Measurements from ENCODE around the gene CES4A. TPM values are rescaled to one million over a fixed set of nuclear protein-coding genes. Genes with fewer than 3 reads are reported as not detected.

The CES4A gene
- total RNA-seq = 1 to 10 TPM; 5.9 to 7.8 TPM

DNA sequence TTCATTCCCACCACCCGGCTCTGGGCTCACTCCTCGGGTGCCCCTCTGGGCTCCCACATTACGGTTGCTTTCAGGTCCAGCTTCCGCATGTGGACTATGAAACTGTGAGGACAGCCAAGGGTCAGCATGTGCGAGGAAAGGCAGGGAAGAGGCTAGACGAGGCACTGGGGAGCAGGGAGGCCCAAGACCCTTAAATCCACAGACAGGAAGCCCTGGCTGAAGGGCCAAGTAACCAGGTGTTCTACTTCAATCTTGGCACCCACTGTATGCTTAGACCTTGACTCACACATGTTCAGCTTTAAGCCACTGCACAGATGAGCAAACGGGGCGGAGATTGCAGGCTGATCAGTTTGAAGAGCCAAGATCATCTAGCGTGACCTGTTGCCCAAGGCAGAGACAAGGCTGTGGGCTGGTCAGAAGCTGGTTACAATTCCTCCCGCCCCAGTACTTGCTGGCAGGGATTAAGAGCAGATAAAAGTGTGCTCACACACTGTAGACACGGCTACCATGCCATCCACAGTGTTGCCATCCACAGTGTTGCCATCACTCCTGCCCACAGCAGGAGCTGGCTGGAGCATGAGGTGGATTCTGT lies at the start of gene CES4A:
Gene CES4A, plus strand, starts transcription at position 393 of the 592 bp plus-strand sequence. Its CDS starts 184 bp downstream, at position 577.
- H3K9ac ChIP-seq (ENCODE audit: low read depth in 2 of 2, low read length in 2 of 2) = no peak within 1 kb of the TSS
- no peaks in the 10 kb centered on the region for H3K4me1 ChIP-seq
- TF ChIP-seq, protein P1, sequence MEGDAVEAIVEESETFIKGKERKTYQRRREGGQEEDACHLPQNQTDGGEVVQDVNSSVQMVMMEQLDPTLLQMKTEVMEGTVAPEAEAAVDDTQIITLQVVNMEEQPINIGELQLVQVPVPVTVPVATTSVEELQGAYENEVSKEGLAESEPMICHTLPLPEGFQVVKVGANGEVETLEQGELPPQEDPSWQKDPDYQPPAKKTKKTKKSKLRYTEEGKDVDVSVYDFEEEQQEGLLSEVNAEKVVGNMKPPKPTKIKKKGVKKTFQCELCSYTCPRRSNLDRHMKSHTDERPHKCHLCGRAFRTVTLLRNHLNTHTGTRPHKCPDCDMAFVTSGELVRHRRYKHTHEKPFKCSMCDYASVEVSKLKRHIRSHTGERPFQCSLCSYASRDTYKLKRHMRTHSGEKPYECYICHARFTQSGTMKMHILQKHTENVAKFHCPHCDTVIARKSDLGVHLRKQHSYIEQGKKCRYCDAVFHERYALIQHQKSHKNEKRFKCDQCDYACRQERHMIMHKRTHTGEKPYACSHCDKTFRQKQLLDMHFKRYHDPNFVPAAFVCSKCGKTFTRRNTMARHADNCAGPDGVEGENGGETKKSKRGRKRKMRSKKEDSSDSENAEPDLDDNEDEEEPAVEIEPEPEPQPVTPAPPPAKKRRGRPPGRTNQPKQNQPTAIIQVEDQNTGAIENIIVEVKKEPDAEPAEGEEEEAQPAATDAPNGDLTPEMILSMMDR (IDR thresholded peaks at IDR 0.05) = no peak
- no peak within 1 kb of the TSS for H3K4me3 ChIP-seq
- no peaks in the 10 kb centered on the region for H3K36me3 ChIP-seq
- no peaks in the 10 kb centered on the region for H3K9me3 ChIP-seq
- H3K27ac ChIP-seq = no peak within 1 kb of the TSS
- no peaks in the 10 kb centered on the region for H3K27me3 ChIP-seq
- intact Hi-C loops (cut with DNase I) = no loop called here
- no peak for DNase-seq

DNA sequence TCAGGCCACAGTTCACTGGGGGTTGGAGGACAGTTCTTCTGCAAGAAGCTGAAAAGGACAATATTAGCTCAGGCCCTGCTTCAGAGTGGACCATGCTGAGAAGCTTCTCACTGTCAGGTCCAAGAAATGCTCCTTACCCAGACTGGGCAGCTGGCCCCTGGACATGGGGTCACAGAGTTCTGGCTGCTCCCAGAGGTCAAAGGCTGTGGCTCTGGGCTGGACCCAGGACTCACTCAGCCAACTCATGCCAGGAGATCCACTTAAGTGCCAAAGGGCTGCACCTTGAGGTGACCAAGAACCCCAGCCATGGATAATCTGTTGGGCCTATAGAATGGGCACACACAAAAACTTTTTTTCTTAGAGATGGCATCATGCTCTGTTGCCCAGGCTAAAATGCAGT lies 49.0 kb upstream of the CES4A start:
- Histone ChIP-seq H3K9ac (ENCODE audit: low read depth in 2 of 2, low read length in 2 of 2) (no peak overlapping the region), H3K4me1 (peaks cover 8% of the 10 kb centered on the region), H3K4me3 (no peak overlapping the region), H3K36me3 (peaks cover 30% of the 10 kb centered on the region), H3K27ac (no peak overlapping the region), H3K27me3 (no peaks in the 10 kb centered on the region), H3K9me3 (no peaks in the 10 kb centered on the region)
- TF ChIP-seq, protein P1 (IDR thresholded peaks at IDR 0.05) = no peak
- intact Hi-C loops (cut with DNase I) = no loop called here
- DNase-seq = no peak

DNA sequence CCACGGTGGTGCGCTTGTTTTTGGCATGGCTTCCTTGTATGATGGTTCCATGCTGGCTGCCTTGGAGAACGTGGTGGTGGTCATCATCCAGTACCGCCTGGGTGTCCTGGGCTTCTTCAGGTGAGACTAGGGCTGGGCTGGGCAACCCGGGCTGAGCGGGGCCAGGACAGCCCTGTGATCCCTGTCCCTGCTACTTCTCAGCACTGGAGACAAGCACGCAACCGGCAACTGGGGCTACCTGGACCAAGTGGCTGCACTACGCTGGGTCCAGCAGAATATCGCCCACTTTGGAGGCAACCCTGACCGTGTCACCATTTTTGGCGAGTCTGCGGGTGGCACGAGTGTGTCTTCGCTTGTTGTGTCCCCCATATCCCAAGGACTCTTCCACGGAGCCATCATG lies 48.2 kb upstream of the CES4A start:
- no peak overlapping the region for H3K4me3 ChIP-seq
- H3K9ac ChIP-seq (ENCODE audit: low read depth in 2 of 2, low read length in 2 of 2) = no peak overlapping the region
- TF ChIP-seq, protein P1 (IDR thresholded peaks at IDR 0.05) = no peak
- H3K36me3 ChIP-seq = peaks cover 30% of the 10 kb centered on the region
- intact Hi-C loops (cut with DNase I) = no loop called here
- no peaks in the 10 kb centered on the region for H3K9me3 ChIP-seq
- no peak for DNase-seq
- H3K27ac ChIP-seq = no peak overlapping the region
- peaks cover 8% of the 10 kb centered on the region for H3K4me1 ChIP-seq
- H3K27me3 ChIP-seq = no peaks in the 10 kb centered on the region

DNA sequence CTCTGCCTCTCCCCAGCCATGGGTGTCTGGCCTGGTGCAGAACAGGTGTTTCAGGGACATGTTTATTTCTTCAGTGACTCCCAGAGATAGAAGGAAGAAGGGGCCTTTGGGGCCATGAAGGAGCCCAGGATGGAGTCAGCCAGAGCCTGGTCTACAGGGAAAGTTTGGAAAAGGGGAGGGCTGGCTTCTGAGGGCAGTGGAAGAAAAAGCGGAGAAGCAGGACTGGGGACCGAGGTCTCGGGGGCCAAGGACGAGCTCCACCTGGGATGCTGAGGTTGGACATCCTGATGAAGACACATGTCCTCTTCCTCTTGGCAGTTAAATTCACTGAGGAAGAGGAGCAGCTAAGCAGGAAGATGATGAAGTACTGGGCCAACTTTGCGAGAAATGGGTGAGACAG lies 45.4 kb upstream of the CES4A start:
- no peaks in the 10 kb centered on the region for H3K9me3 ChIP-seq
- H3K36me3 ChIP-seq = peaks cover 30% of the 10 kb centered on the region
- no peaks in the 10 kb centered on the region for H3K27me3 ChIP-seq
- H3K9ac ChIP-seq (ENCODE audit: low read depth in 2 of 2, low read length in 2 of 2) = no peak overlapping the region
- no peak for DNase-seq
- H3K27ac ChIP-seq = no peak overlapping the region
- no peaks in the 10 kb centered on the region for H3K4me1 ChIP-seq
- intact Hi-C loops (cut with DNase I) = no loop called here
- no peak overlapping the region for H3K4me3 ChIP-seq
- TF ChIP-seq, protein P1 (IDR thresholded peaks at IDR 0.05) = no peak

DNA sequence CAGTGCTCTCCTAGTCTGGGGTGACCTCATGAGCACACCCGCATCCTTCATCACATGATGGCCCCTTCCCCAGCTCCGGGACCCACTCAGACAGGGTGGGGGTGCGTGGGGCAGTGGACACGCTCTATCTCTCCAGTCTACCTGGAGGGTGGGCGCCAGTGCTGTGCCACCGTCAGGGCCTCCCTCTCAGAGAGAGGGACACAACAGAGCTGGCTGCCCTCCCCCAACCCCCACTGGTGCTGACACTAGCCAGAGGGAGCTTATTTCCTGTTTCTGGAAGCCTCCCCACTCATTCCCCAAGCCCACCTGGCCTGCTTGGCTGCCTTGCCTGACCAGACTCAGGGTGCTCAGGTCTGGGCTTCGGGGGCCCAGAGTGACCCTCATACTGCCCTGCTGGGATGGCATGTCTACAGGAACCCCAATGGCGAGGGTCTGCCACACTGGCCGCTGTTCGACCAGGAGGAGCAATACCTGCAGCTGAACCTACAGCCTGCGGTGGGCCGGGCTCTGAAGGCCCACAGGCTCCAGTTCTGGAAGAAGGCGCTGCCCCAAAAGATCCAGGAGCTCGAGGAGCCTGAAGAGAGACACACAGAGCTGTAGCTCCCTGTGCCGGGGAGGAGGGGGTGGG lies 44.8 kb upstream of the CES4A start:
- no peak overlapping the region for H3K9ac ChIP-seq (ENCODE audit: low read depth in 2 of 2, low read length in 2 of 2)
- H3K27me3 ChIP-seq = no peaks in the 10 kb centered on the region
- no peak overlapping the region for H3K4me3 ChIP-seq
- H3K4me1 ChIP-seq = no peaks in the 10 kb centered on the region
- intact Hi-C loops (cut with DNase I) = no loop called here
- no peaks in the 10 kb centered on the region for H3K9me3 ChIP-seq
- peaks cover 30% of the 10 kb centered on the region for H3K36me3 ChIP-seq
- DNase-seq = no peak
- TF ChIP-seq, protein P1 (IDR thresholded peaks at IDR 0.05) = no peak
- no peak overlapping the region for H3K27ac ChIP-seq

Data from colonic mucosa (tissue), 4 donors.